C4-2B (cell line): ENCODE measurements around the gene ANTXR2.

Experiments used
- CTCF ChIP-seq: fragments of 450-650 bp; conservative IDR thresholded peaks from 2 replicates; pipeline ENCODE4 v1.5.1; 2017; ENCODE audit warnings: mild to moderate bottlenecking
- ZFX ChIP-seq: fragments of 450-650 bp; IDR thresholded peaks from 2 replicates; pipeline ENCODE4 v1.6.1; 2017

DNA sequence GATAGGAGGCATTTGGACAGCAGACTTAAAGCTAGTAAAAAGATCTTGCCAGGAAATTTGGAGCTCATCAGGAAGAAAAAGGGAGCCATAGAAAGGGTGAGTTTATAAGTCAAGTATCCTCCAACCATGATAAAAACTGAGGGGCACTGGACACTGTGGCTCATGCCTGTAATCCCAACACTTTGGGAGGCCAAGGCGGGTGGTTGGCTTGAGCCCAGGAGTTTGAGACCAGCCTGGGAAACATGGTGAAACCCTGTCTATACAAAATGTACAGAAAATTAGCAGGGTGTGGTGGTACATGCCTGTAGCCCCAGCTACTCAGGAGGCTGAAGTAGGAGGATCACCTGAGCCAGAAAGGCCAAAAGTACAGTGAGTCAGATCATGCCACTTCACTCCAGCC, 48.7 kb downstream of the ANTXR2 start:
- TF ChIP-seq CTCF (no peak), ZFX (no peak)
